Right lobe of liver (tissue), 6 donors: ENCODE results near the gene ERC2. TPM values are rescaled to one million over a fixed set of nuclear protein-coding genes. Genes with fewer than 3 reads are reported as not detected.

Source experiments
- ATAC-seq, 4 donors: fragments of 200-7000 bp; cut with Tn5 transposase; one replicate each; pipeline ENCODE4 v1.9.1; 2020; ENCODE audit warnings: mild to moderate bottlenecking in 4 of 4, moderate library complexity in 4 of 4
- DNase-seq, 3 donors: peaks; one replicate each; pipeline ENCODE4 v3.0.0-alpha.2; 2020
- H3K27ac ChIP-seq, 3 donors: fragments of 200-600 bp; one replicate each; pipeline ENCODE4 v1.8.0; 2022
- H3K27me3 ChIP-seq, 2 donors: fragments of 200-600 bp; one replicate each; pipeline ENCODE4 v1.8.0; 2022
- H3K36me3 ChIP-seq, 4 donors: fragments of 200-600 bp; sonication (generic) in 1 of 4; one replicate each; pipeline versions ENCODE4 v1.5.1 to v1.8.0; 2017 to 2022; ENCODE audit warnings: control low read depth in 1 of 4
- H3K4me1 ChIP-seq, 4 donors: fragments of 200-600 bp; sonication (generic) in 1 of 4; one replicate each; pipeline versions ENCODE4 v1.5.1 to v1.8.0; 2017 to 2022; ENCODE audit warnings: control low read depth in 1 of 4
- H3K4me3 ChIP-seq, 3 donors: fragments of 200-600 bp; one replicate each; pipeline ENCODE4 v1.8.0; 2022
- H3K9me3 ChIP-seq, 4 donors: fragments of 200-600 bp; sonication (generic) in 1 of 4; one replicate each; pipeline versions ENCODE4 v1.5.1 to v1.8.0; 2017 to 2022; ENCODE audit warnings: control low read depth in 1 of 4
- POLR2A ChIP-seq: fragments of 450-650 bp; IDR thresholded peaks from one replicate; pipeline ENCODE4 v1.6.1; 2017; ENCODE audit warnings: antibody characterized with exemption, mild to moderate bottlenecking
- WGBS: methylation state at CpG from one replicate; pipeline ENCODE4 v1.1.6; 2018; ENCODE audit warnings: low coverage, low lambda C conversion rate; ENCODE audit not compliant: insufficient coverage; ENCODE audit errors: missing lambda C conversion rate; 5-methylcytosine and 5-hydroxymethylcytosine counted together
- intact Hi-C, 2 donors: fragments of 100-400 bp; cut with DNase I; formaldehyde crosslinking; loops; one replicate each; pipeline versions ENCODE4 v1.11.2 to v1.14.1; 2022
- total RNA-seq, 6 experiments: library from RNA; depleted of rRNA in 2 of 6; stranded (reverse); fragments of >200 nt in 2 of 6; fragmentation: NEBNext Ultra II Directional in 3 of 6; extraction: Animal tissue kit (Norgen Biotek cat#: 25700) in 3 of 6; gene quantifications; one replicate each; pipeline versions ENCODE4 v1.1.0 to v1.2.4, GENCODE V29; 2016 to 2023
- TF ChIP-seq, protein P1 (sequence below), 4 donors: fragments of 200-600 bp in 3 of 4; fragments of 450-650 bp in 1 of 4; IDR thresholded peaks; one replicate each; pipeline versions ENCODE4 v1.5.1 to v1.8.0; 2016 to 2022; ENCODE audit warnings: antibody characterized with exemption in 4 of 4, mild to moderate bottlenecking in 2 of 4
- donor health status: DM: no; HTN: yes; CAD: no.
- donor health status: DM: no; HTN: no; CAD: no.
- donor health status: DM: no; HTN: no; CAD: no.
- donor health status: DM: no; HTN: yes; CAD: no.
- donor health status: DM: no; HTN: yes; CAD: no.

ERC2 gene
- total RNA-seq, 6 experiments from 2014 or later: not detected

DNA sequence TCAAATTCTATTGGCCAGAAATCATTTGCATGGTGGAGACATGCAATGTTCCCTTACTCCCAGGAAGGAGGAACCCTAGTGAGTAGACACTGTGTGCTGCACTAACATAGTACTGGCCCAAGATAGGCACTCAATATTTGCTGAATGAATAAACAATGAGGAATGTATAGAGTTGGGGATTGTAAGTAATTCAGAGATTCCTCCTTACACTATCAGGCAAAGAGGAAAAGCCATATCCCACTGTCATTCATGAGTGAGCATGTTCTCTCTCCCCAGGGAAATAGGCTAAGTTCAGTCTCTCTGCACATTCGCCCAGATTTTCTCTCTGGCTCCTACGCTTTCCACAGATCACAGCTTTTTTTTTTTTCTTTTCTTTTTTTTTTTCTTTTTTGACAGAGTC, 826.3 kb downstream of the ERC2 start:
- no peaks in the 10 kb centered on the region for H3K9me3 ChIP-seq
- no peaks in the 10 kb centered on the region for H3K27me3 ChIP-seq
- H3K4me1 ChIP-seq: peaks cover 0 to under 1% (median 0%) of the 10 kb centered on the region in 4 donors
- DNase-seq (no peak), ATAC-seq (no peak)
- intact Hi-C loops: no loop called here
- no peak overlapping the region for H3K27ac ChIP-seq
- TF ChIP-seq, protein P1, sequence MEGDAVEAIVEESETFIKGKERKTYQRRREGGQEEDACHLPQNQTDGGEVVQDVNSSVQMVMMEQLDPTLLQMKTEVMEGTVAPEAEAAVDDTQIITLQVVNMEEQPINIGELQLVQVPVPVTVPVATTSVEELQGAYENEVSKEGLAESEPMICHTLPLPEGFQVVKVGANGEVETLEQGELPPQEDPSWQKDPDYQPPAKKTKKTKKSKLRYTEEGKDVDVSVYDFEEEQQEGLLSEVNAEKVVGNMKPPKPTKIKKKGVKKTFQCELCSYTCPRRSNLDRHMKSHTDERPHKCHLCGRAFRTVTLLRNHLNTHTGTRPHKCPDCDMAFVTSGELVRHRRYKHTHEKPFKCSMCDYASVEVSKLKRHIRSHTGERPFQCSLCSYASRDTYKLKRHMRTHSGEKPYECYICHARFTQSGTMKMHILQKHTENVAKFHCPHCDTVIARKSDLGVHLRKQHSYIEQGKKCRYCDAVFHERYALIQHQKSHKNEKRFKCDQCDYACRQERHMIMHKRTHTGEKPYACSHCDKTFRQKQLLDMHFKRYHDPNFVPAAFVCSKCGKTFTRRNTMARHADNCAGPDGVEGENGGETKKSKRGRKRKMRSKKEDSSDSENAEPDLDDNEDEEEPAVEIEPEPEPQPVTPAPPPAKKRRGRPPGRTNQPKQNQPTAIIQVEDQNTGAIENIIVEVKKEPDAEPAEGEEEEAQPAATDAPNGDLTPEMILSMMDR (IDR thresholded peaks at IDR 0.05): no peak
- no peak for TF ChIP-seq POLR2A
- WGBS: 75% methylated on average over 2 of the region's 2 CpGs
- no peaks in the 10 kb centered on the region for H3K36me3 ChIP-seq
- no peak overlapping the region for H3K4me3 ChIP-seq

DNA sequence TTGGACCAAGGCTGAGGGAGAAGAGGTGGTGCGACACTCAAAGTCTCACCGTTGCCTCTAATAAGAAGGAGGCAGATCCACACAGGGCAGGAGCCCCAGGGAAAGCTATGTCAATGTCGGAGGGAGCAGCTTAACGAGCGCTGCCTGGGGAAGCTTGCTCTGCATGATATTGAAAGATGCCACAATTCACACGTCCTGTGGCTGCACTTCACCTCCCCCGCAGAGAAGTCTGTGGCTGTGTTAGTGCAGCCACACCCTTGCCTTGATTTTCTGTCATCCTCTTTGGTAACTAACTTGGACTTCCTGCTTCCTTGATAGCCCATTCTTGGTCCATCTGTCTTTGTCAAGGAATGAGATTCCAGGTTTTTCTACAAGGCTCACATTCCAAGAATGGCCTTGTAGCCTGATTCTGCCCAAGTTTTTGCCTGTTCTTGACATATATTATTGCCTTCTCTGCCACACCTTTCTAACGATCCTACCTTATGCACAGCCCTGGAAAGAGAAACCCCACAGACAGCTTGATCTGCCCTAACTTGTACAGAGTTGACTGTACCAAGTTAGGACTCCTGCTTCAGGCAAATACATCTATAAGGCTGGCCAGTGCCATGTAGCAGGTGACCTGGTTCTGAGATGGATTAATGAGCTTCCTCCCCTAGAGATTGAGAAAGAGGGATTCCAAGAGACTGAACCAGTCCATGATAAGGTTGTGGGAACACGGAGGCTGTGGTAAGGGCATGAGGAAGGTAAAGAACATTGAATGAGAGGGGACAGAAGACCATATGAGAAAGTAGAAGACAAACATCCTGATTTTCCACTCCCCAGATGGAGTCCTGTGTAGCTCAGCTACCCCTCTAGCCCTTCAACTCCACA, 828.1 kb downstream of the ERC2 start:
- H3K27me3 ChIP-seq: no peaks in the 10 kb centered on the region
- no peaks in the 10 kb centered on the region for H3K9me3 ChIP-seq
- ATAC-seq: no peak
- H3K4me3 ChIP-seq: no peak overlapping the region
- DNase-seq: no peak
- intact Hi-C loops: no loop called here
- no peaks in the 10 kb centered on the region for H3K36me3 ChIP-seq
- WGBS: 53% methylated on average over 5 of the region's 9 CpGs
- TF ChIP-seq POLR2A: no peak
- TF ChIP-seq, protein P1 (IDR thresholded peaks at IDR 0.05): no peak
- peaks cover 0 to 9% (median 0%) of the 10 kb centered on the region in 4 donors for H3K4me1 ChIP-seq
- no peak overlapping the region for H3K27ac ChIP-seq

DNA sequence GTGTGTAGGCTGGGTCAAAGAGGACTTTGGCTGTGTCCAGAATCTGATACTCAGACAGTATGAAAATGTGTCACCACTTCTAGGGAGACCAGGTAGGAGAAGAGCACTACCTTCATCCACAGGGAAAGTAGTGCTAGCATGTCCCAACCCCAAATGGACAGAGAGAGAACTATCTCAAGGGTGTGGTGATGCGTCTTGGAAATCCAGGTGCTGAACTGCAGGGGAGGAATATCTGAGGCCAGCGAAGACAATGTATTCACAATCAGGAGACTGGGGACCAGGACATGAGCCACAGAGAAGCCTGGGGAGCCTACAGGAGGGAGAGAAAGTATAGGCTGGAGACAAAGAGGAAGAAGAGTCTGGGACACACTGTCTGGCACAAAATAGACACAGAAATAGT, 829.1 kb downstream of the ERC2 start:
- H3K9me3 ChIP-seq: no peaks in the 10 kb centered on the region
- intact Hi-C loops: no loop called here
- H3K4me3 ChIP-seq: no peak overlapping the region
- peaks cover 0 to 9% (median 0%) of the 10 kb centered on the region in 4 donors for H3K4me1 ChIP-seq
- H3K36me3 ChIP-seq: no peaks in the 10 kb centered on the region
- TF ChIP-seq, protein P1 (IDR thresholded peaks at IDR 0.05): no peak
- no peak for TF ChIP-seq POLR2A
- H3K27ac ChIP-seq: no peak overlapping the region
- DNase-seq: no peak
- 100% methylated on average over 2 of the region's 2 CpGs for WGBS
- ATAC-seq: no peak
- H3K27me3 ChIP-seq: no peaks in the 10 kb centered on the region

DNA sequence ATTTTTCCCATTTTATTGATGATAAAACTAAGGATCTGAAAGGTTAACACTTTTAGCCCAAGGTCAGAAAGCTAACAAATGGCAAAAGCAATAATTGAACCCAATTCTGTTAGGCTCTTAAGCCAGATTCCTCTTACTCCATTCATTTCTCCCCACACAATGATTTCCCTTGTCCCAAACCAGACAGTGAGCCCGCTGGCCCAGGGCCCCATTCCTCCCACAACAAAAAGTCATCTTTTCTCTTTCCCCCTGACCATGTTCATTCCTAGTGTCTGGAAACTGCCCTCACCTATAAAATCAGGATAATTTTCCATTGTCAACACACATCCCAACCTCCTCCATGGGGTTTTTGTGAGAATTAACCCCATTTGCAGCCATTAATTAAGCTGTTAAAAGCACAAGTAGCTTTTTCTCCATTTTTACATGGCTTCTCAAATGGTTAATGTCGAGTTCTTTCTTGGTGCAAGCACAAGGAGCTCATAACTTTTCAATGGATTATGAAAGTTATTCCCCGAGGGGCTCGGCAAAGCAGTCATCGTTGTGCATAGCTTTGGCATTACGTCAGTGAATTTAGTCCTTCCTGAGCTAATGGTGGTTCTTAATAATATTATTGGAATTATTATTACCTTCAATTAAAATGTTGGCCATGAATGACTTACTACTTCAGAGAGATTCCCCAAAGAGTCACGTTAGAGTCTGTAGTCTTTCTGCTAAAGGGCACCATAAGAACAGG, 830.2 kb downstream of the ERC2 start:
- ATAC-seq (no peak), DNase-seq (no peak)
- 79% methylated on average over 7 of the region's 7 CpGs for WGBS
- peaks cover 0 to 9% (median 0%) of the 10 kb centered on the region in 4 donors for H3K4me1 ChIP-seq
- H3K9me3 ChIP-seq: no peaks in the 10 kb centered on the region
- H3K4me3 ChIP-seq: no peak overlapping the region
- no peak overlapping the region for H3K27ac ChIP-seq
- intact Hi-C loops: no loop called here
- no peak for TF ChIP-seq POLR2A
- TF ChIP-seq, protein P1 (IDR thresholded peaks at IDR 0.05): no peak
- no peaks in the 10 kb centered on the region for H3K27me3 ChIP-seq
- no peaks in the 10 kb centered on the region for H3K36me3 ChIP-seq
